Cardiac fibroblast (primary cell): Measurements from ENCODE around the gene RNF181.
A peak's percentile ranks its signal among the peaks of the same experiment; 100 is the strongest.
"Not testable (repeated sequence)": the region's sequence is repeated elsewhere in the genome, so short reads cannot be mapped to it uniquely, and the experiment has no call there.

Experiments
- DNase-seq, 2 donors: peaks; one replicate each; pipeline versions ENCODE4 v3.0.0 to v3.0.0-alpha.2; 2010; ENCODE audit warnings: low read depth in 2 of 2
- H3K4me3 ChIP-seq, 2 donors: replicated peaks in 1 of 2; 1 replicate in 1 of 2; 2 replicates in 1 of 2; pipeline ENCODE4 v1.5.1; 2011; ENCODE audit warnings: low read depth in 2 of 2, low read length in 2 of 2, mild to moderate bottlenecking in 2 of 2, moderate library complexity in 1 of 2
- TF ChIP-seq, protein P1 (sequence below): IDR thresholded peaks from one replicate; pipeline ENCODE4 v1.5.1; 2011; ENCODE audit warnings: low read depth, mild to moderate bottlenecking, low read length, inconsistent platforms

RNF181 gene

DNA sequence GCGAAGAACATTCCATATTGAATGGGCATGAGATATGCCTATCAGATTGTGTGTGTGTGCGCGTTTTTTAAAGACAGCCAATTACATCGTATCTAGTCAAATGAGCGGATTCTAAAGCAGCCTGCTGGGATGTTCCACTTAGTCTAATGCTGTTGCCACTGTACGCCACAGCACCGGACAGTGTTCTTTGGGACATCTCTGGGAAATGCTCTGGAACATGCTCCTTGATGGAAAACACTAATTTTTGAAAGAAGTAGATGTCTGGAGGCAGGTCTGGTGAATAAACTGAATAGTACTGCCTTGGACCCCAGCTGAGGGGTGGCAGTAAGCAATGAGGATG lies 10.5 kb downstream of the RNF181 start:
- TF ChIP-seq, protein P1, sequence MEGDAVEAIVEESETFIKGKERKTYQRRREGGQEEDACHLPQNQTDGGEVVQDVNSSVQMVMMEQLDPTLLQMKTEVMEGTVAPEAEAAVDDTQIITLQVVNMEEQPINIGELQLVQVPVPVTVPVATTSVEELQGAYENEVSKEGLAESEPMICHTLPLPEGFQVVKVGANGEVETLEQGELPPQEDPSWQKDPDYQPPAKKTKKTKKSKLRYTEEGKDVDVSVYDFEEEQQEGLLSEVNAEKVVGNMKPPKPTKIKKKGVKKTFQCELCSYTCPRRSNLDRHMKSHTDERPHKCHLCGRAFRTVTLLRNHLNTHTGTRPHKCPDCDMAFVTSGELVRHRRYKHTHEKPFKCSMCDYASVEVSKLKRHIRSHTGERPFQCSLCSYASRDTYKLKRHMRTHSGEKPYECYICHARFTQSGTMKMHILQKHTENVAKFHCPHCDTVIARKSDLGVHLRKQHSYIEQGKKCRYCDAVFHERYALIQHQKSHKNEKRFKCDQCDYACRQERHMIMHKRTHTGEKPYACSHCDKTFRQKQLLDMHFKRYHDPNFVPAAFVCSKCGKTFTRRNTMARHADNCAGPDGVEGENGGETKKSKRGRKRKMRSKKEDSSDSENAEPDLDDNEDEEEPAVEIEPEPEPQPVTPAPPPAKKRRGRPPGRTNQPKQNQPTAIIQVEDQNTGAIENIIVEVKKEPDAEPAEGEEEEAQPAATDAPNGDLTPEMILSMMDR: no peak
- DNase-seq: no peak
- H3K4me3 ChIP-seq: no peak overlapping the region

DNA sequence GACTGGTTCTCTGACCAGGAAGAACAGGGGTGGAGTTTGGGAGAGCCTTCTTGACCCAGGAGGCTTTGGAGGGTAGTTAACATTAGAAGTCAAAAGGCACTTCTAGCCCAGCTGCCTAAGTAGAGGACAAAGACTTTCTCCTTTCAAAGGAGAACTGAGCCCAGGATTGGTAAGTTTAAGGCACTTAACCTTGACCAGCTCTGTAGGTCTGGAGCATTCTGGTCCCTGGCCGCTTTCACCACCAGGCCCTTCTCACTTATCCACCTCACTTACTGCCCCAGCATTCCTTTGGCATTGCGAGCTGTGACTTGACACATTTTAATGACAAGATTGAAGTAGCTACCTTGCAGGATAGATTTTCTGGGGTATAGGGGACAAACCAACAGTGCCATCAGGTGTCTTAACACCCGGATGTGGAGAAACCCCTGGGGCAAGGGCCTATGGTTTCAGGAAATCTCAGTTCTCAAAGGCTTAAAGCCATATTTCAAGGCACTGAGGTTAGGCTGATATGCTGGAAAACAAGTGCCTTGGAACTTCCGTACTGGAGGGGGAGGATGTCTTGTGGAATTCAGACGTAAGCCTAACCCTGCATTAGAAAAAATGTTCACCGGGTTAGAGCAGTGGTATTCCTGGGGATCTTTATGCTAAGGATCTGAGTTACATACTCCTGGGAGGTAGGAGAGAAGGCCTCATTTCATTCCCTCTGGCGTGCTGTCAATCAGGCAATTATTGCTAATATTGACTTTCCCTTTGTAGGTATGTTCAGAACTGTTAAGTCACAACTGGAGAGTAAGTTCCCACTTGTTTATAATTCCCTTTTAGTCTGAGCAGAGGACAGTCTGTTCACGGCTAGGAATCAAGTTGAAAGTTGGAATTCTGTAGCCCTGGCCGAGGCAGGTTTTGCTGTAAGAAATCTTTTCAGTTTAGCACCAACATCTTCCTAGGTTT lies 12.0 kb downstream of the RNF181 start:
- TF ChIP-seq, protein P1: no peak
- H3K4me3 ChIP-seq: no peak overlapping the region
- DNase-seq: no peak

DNA sequence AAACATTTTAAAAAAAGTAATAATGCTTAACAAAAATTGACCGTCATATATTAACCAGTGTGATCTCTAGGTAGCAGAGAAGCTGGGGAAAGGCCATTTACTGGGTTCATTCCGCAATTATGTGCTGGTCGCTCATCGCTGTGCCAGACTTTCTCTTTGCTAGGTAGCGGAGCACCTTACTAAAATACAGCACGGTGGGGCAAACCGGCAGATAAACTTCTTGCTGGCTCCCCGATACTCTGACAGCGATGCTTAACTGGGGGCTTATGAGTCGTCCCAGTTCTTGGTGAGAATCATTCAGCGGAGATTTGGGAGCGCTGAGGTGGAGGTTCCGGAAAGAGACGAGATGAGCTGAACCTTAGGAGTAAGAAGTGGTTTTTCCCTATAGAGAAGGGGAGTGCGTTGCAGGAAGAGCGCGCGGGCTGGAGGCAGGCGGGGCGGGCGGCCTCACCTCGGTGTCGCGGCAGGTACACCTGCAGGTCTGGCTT lies 15.7 kb downstream of the RNF181 start:
- H3K4me3 ChIP-seq: peak overlapping the region; percentile 67 to 82
- TF ChIP-seq, protein P1: no peak
- peak in 1 of 2 donors; percentile 20 for DNase-seq

DNA sequence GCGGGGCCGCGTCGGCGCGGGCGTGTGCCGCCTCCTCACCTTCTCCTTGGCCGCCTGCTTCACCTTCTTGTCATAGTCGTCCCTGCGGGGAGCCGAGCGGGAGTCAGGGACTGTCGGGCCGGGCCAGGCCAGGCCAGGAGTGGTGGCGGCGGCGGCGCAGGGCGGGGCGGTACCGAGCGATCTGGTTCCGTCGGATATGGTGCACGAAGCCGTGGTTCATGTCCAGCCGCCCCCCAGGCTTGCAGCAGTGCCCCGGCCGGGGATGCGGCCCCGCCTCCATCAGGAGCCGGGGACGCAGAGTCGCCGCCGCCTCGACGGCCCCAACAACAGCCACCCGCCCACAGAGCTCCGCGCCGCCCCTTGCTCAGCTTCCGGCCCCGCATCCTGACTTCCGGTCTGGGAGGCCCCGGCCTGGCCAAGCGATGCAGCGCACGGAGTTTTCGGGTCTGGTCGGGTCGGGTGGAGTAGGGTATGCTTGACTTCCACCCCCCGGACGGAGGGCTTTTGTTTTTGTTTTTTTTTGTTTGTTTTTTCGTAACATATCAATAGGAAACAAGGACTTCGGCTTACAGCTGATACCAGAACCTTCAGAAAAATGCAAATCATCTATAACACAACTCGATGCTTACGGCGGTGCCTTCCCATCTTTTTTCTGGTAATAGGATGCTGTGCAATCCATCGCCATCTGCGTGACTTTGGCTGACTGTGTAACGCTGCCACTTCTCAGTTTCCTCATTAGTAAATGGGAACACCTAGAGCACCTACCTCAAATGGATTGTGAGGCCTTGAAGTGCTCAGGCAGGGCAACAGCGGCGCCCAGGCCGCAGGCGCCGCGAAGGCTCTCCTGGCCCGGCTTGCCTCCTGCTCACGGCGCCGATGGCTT lies 16.4 kb downstream of the RNF181 start, which contains the start of gene C2orf68:
TSS of gene C2orf68 (minus strand) at position 362 of the 883 bp plus-strand sequence. CDS start at position 280, 82 bp downstream.
- TF ChIP-seq, protein P1: no peak
- peak; percentile 84 to 87 for DNase-seq
- peak within 1 kb of the TSS; percentile 67 to 82 for H3K4me3 ChIP-seq

DNA sequence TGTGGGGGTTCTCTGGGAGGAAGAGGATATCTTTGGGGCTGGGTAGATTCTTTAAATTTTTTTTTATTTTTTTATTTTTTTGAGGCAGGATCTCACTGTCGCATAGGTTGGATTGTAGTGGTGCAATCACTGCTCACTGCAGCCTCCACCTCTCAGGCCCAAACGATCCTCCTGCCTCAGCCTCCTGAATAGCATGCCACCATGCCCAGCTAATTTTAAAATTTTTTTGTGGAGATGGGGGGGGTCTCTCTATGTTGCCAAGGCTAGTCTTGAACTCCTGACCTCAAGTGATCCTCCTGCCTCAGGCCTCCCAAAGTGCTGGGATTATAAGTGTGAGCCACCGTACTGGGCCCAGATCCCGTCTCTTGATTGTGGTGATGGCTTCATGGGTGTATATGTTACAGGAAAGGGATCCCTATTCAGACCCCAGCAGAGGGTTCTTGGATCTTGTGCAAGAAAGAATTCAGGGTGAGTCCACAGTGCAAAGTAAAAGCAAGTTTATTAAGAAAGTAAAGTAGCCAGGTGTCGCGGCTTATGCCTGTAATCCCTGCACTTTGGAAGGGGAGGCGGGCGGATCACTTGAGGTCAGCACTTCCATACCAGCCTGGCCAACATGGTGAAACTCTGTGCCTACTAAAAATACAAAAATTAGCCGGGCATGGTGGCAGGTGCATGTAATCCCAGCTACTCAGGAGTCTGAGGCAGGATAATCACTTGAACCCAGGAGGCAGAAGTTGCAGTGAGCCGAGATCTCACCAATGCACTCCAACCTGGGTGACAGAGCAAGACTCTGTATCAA lies 18.4 kb downstream of the RNF181 start:
- no peak for DNase-seq
- TF ChIP-seq, protein P1: no peak
- H3K4me3 ChIP-seq: no peak overlapping the region

DNA sequence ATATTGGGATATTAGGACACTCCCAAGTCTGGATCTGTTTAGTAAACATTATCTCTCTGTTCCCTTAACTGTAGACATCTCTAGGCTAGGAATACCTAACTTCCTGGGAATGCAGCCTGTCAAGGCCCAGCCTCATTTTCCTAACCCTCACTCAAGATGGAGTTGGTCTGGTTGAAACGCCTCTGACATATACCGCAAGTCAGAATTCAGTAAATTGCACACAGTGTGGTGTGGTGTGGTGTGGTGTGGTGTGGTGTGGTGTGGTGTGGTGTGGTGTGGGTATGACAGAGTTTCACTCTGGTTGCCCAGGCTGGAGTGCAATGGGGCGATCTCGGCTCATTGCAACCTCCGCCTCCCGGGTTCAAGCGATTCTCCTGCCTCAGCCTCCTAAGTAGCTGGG lies 19.2 kb downstream of the RNF181 start:
- DNase-seq: not testable (repeated sequence)

More for the DNA sequence above, 19.2 kb downstream of the RNF181 start:
- not testable (repeated sequence) for H3K4me3 ChIP-seq
